Measurements from ENCODE around the gene CFAP206. TPM values are rescaled to one million over a fixed set of nuclear protein-coding genes. Genes with fewer than 3 reads are reported as not detected.
A peak's percentile ranks its signal among the peaks of the same experiment; 100 is the strongest.

Gene CFAP206
- total and polyA plus RNA-seq, 10 of the 15 experiments (the other 5 are each of a cell fraction or from before 2014, with no cell fraction given), result 0.04 to 0.24 (median 0.09) TPM; not detected in 6

DNA sequence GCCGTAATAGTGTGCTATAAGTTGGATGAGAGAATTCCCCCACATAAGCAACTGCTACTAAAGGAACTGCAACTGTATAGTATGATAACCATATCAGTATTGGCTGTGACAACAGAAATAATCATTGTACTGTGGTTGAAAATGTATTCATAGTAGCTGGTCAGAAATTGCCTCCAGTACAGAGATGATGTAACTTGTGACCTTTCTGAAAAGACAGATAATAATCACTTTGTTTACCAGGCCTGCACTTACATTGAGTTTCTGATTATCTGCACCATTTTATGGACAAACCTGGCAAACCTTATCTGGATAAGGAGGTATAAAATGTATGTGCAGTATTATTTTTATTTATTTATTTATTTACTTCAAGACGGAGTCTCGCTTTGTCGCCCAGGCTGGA lies 19.0 kb downstream of the CFAP206 start:
- H3K4me2 ChIP-seq (ENCODE audit: control insufficient read depth, insufficient read depth), result no peak overlapping the region
- no peak overlapping the region for H3K9ac ChIP-seq (ENCODE audit: control insufficient read depth, insufficient read depth, low read length)
- in situ Hi-C loops (cut with MboI), result no loop called here
- CTCF ChIA-PET, result no interaction called here
- H3K4me1 ChIP-seq (ENCODE audit: control insufficient read depth, insufficient read depth, low read length), result no peaks in the 10 kb centered on the region
- DNase-seq (ENCODE audit: low read depth, low spot score) (no peak), ATAC-seq (peak; percentile 46), FAIRE-seq (no peak)
- SMC1A ChIA-PET (ENCODE audit: uncharacterized antibody, unreplicated experiment), result no interaction called here
- no peaks in the 10 kb centered on the region for H4K20me1 ChIP-seq (ENCODE audit: control insufficient read depth, insufficient read depth)
- POLR2A ChIA-PET, result no interaction called here
- H2AFZ ChIP-seq (ENCODE audit: control insufficient read depth, low read depth, low read length), result no peak overlapping the region
- H3K4me3 ChIP-seq, result no peak overlapping the region
- 89% methylated on average over 4 of the region's 4 CpGs for WGBS (ENCODE audit: insufficient coverage, insufficient replicate concordance, low lambda C conversion rate, missing lambda C conversion rate)
- BruUV-seq (replicated peaks), result no TSS peak
- RAD21 ChIA-PET (ENCODE audit: unreplicated experiment), result no interaction called here
- H3K36me3 ChIP-seq (ENCODE audit: control insufficient read depth in 2 of 2, insufficient read depth in 2 of 2, low read length in 1 of 2), result no peaks in the 10 kb centered on the region
- intact Hi-C loops (cut with micrococcal nuclease; ENCODE audit: unreplicated experiment), result no loop called here
- no peaks in the 10 kb centered on the region for H3K27me3 ChIP-seq (replicated peaks in 1 of 2; ENCODE audit: control insufficient read depth in 2 of 2, insufficient read depth in 2 of 2, low read length in 1 of 2)
- TF ChIP-seq SIN3A (IDR thresholded peaks at IDR 0.05; ENCODE audit: low read depth, low read length) (no peak), SRF (IDR thresholded peaks at IDR 0.05; ENCODE audit: low read depth in 2 of 2, low read length in 2 of 2) (no peak), CBX5 (IDR thresholded peaks at IDR 0.05; ENCODE audit: low read depth) (no peak)
- TF ChIP-seq, protein P1, sequence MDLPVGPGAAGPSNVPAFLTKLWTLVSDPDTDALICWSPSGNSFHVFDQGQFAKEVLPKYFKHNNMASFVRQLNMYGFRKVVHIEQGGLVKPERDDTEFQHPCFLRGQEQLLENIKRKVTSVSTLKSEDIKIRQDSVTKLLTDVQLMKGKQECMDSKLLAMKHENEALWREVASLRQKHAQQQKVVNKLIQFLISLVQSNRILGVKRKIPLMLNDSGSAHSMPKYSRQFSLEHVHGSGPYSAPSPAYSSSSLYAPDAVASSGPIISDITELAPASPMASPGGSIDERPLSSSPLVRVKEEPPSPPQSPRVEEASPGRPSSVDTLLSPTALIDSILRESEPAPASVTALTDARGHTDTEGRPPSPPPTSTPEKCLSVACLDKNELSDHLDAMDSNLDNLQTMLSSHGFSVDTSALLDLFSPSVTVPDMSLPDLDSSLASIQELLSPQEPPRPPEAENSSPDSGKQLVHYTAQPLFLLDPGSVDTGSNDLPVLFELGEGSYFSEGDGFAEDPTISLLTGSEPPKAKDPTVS (IDR thresholded peaks at IDR 0.05; ENCODE audit: low read depth, low read length), result no peak
- TF ChIP-seq, protein P2, sequence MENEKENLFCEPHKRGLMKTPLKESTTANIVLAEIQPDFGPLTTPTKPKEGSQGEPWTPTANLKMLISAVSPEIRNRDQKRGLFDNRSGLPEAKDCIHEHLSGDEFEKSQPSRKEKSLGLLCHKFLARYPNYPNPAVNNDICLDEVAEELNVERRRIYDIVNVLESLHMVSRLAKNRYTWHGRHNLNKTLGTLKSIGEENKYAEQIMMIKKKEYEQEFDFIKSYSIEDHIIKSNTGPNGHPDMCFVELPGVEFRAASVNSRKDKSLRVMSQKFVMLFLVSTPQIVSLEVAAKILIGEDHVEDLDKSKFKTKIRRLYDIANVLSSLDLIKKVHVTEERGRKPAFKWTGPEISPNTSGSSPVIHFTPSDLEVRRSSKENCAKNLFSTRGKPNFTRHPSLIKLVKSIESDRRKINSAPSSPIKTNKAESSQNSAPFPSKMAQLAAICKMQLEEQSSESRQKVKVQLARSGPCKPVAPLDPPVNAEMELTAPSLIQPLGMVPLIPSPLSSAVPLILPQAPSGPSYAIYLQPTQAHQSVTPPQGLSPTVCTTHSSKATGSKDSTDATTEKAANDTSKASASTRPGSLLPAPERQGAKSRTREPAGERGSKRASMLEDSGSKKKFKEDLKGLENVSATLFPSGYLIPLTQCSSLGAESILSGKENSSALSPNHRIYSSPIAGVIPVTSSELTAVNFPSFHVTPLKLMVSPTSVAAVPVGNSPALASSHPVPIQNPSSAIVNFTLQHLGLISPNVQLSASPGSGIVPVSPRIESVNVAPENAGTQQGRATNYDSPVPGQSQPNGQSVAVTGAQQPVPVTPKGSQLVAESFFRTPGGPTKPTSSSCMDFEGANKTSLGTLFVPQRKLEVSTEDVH (IDR thresholded peaks at IDR 0.05; ENCODE audit: low read depth, partially characterized antibody), result no peak
- no peaks in the 10 kb centered on the region for H3K79me2 ChIP-seq (ENCODE audit: control insufficient read depth, insufficient read depth, low read length)
- H3K27ac ChIP-seq (ENCODE audit: control insufficient read depth, insufficient read depth), result no peak overlapping the region
- no peaks in the 10 kb centered on the region for H3K9me3 ChIP-seq (replicated peaks; ENCODE audit: control insufficient read depth, insufficient read depth, low read length)
